Measurements from ENCODE around the gene PLB1. TPM values are rescaled to one million over a fixed set of nuclear protein-coding genes. Genes with fewer than 3 reads are reported as not detected.

PLB1 gene
- total RNA-seq, 1 experiment from 2014 or later: 2.4 TPM

GRCh38 chr2:28552045-28552823 lies 56.4 kb downstream of the PLB1 start:
- in situ Hi-C loops (cut with HindIII; ENCODE audit: low sequenced_read_pairs): no loop called here
- DNase-seq (ENCODE audit: low spot score): no peak

- in situ Hi-C loops (cut with HindIII; ENCODE audit: low sequenced_read_pairs): no loop called here
- DNase-seq (ENCODE audit: low spot score): no peak
Measured at GRCh38 chr2:28556303-28556702, 60.4 kb downstream of the PLB1 start.

GRCh38 chr2:28557389-28558131 lies 61.7 kb downstream of the PLB1 start:
- in situ Hi-C loops (cut with HindIII; ENCODE audit: low sequenced_read_pairs): no loop called here
- DNase-seq (ENCODE audit: low spot score): no peak

GRCh38 chr2:28558158-28558820 lies 62.4 kb downstream of the PLB1 start:
- in situ Hi-C loops (cut with HindIII; ENCODE audit: low sequenced_read_pairs): no loop called here
- DNase-seq (ENCODE audit: low spot score): no peak

GRCh38 chr2:28558918-28559317 lies 63.1 kb downstream of the PLB1 start:
- in situ Hi-C loops (cut with HindIII; ENCODE audit: low sequenced_read_pairs): no loop called here
- DNase-seq (ENCODE audit: low spot score): no peak

- no peak for DNase-seq (ENCODE audit: low spot score)
- in situ Hi-C loops (cut with HindIII; ENCODE audit: low sequenced_read_pairs): no loop called here
Measured at GRCh38 chr2:28563869-28564268, 68.0 kb downstream of the PLB1 start.

- in situ Hi-C loops (cut with HindIII; ENCODE audit: low sequenced_read_pairs): no loop called here
- no peak for DNase-seq (ENCODE audit: low spot score)
Measured at GRCh38 chr2:28564346-28564745, 68.5 kb downstream of the PLB1 start.

GRCh38 chr2:28565033-28565432 lies 69.2 kb downstream of the PLB1 start:
- no peak for DNase-seq (ENCODE audit: low spot score)
- in situ Hi-C loops (cut with HindIII; ENCODE audit: low sequenced_read_pairs): no loop called here

GRCh38 chr2:28565720-28566295 lies 69.9 kb downstream of the PLB1 start:
- in situ Hi-C loops (cut with HindIII; ENCODE audit: low sequenced_read_pairs): no loop called here
- peak; percentile 43 for DNase-seq (ENCODE audit: low spot score)

GRCh38 chr2:28566521-28567041 lies 70.7 kb downstream of the PLB1 start:
- in situ Hi-C loops (cut with HindIII; ENCODE audit: low sequenced_read_pairs): no loop called here
- DNase-seq (ENCODE audit: low spot score): peak; percentile 82

- DNase-seq (ENCODE audit: low spot score): no peak
- in situ Hi-C loops (cut with HindIII; ENCODE audit: low sequenced_read_pairs): no loop called here
Measured at GRCh38 chr2:28567061-28567471, 71.2 kb downstream of the PLB1 start.

- in situ Hi-C loops (cut with HindIII; ENCODE audit: low sequenced_read_pairs): no loop called here
- no peak for DNase-seq (ENCODE audit: low spot score)
Measured at GRCh38 chr2:28568036-28568435, 72.2 kb downstream of the PLB1 start.

GRCh38 chr2:28568533-28568932 lies 72.7 kb downstream of the PLB1 start:
- in situ Hi-C loops (cut with HindIII; ENCODE audit: low sequenced_read_pairs): no loop called here

GRCh38 chr2:28570431-28570830 lies 74.6 kb downstream of the PLB1 start:
- DNase-seq (ENCODE audit: low spot score): no peak
- in situ Hi-C loops (cut with HindIII; ENCODE audit: low sequenced_read_pairs): no loop called here

More at GRCh38 chr2:28568533-28568932, 72.7 kb downstream of the PLB1 start:
- no peak for DNase-seq (ENCODE audit: low spot score)

GRCh38 chr2:28576714-28577113 lies 80.9 kb downstream of the PLB1 start:
- DNase-seq (ENCODE audit: low spot score): no peak
- in situ Hi-C loops (cut with HindIII; ENCODE audit: low sequenced_read_pairs): no loop called here

- DNase-seq (ENCODE audit: low spot score): no peak
- in situ Hi-C loops (cut with HindIII; ENCODE audit: low sequenced_read_pairs): no loop called here
Measured at GRCh38 chr2:28577791-28578680, 82.2 kb downstream of the PLB1 start.

GRCh38 chr2:28578774-28579173 lies 82.9 kb downstream of the PLB1 start:
- no peak for DNase-seq (ENCODE audit: low spot score)
- in situ Hi-C loops (cut with HindIII; ENCODE audit: low sequenced_read_pairs): no loop called here

GRCh38 chr2:28579606-28580005 lies 83.7 kb downstream of the PLB1 start:
- in situ Hi-C loops (cut with HindIII; ENCODE audit: low sequenced_read_pairs): no loop called here
- DNase-seq (ENCODE audit: low spot score): no peak

- in situ Hi-C loops (cut with HindIII; ENCODE audit: low sequenced_read_pairs): no loop called here
- DNase-seq (ENCODE audit: low spot score): no peak
Measured at GRCh38 chr2:28580078-28580477, 84.2 kb downstream of the PLB1 start.
